Measurements from ENCODE around the gene GFER.

- TF ChIP-seq, protein P1, sequence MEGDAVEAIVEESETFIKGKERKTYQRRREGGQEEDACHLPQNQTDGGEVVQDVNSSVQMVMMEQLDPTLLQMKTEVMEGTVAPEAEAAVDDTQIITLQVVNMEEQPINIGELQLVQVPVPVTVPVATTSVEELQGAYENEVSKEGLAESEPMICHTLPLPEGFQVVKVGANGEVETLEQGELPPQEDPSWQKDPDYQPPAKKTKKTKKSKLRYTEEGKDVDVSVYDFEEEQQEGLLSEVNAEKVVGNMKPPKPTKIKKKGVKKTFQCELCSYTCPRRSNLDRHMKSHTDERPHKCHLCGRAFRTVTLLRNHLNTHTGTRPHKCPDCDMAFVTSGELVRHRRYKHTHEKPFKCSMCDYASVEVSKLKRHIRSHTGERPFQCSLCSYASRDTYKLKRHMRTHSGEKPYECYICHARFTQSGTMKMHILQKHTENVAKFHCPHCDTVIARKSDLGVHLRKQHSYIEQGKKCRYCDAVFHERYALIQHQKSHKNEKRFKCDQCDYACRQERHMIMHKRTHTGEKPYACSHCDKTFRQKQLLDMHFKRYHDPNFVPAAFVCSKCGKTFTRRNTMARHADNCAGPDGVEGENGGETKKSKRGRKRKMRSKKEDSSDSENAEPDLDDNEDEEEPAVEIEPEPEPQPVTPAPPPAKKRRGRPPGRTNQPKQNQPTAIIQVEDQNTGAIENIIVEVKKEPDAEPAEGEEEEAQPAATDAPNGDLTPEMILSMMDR (IDR thresholded peaks at IDR 0.05; ENCODE audit: control extremely low read depth in 1 of 3, insufficient read depth in 1 of 3, low read depth in 1 of 3, low read length in 3 of 3), result 0 out of 4 replicates have a peak, but pooled peaks of 1 of the 3 experiments have one; percentile 14
- TF ChIP-seq POLR2AphosphoS5 (IDR thresholded peaks at IDR 0.05; ENCODE audit: low read depth, low read length), result peak; percentile 90
- TF ChIP-seq GABPA (IDR thresholded peaks at IDR 0.05; ENCODE audit: borderline replicate concordance, insufficient read depth, low read length), result peak; percentile 92
- TF ChIP-seq BRCA1 (IDR thresholded peaks at IDR 0.05; ENCODE audit: low read depth, low read length), result peak; percentile 65; the same call in 1 of the 2 replicates
- no peak for TF ChIP-seq EZH2 (IDR thresholded peaks at IDR 0.05; ENCODE audit: low read depth, low read length, severe bottlenecking)
- TF ChIP-seq SIN3A (conservative IDR thresholded peaks at IDR 0.05 in 1 of 2, IDR thresholded peaks at IDR 0.05 in 1 of 2; ENCODE audit: low read depth in 1 of 2, low read length in 2 of 2), result peak; percentile 76 to 99; a peak in 2 of 4 replicates
- TF ChIP-seq POLR2A (IDR thresholded peaks at IDR 0.05; ENCODE audit: control extremely low read depth in 1 of 2, low read depth in 2 of 2, low read length in 2 of 2), result peak in 1 of 2 experiments; percentile 54; a peak in 1 of 3 replicates
- peak; percentile 74 for TF ChIP-seq CHD2 (IDR thresholded peaks at IDR 0.05; ENCODE audit: low read length)
- TF ChIP-seq, protein P2, sequence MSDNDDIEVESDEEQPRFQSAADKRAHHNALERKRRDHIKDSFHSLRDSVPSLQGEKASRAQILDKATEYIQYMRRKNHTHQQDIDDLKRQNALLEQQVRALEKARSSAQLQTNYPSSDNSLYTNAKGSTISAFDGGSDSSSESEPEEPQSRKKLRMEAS (IDR thresholded peaks at IDR 0.05), result peak; percentile 84
- TF ChIP-seq USF2 (IDR thresholded peaks at IDR 0.05; ENCODE audit: low read length), result no peak
- TF ChIP-seq, protein P3, sequence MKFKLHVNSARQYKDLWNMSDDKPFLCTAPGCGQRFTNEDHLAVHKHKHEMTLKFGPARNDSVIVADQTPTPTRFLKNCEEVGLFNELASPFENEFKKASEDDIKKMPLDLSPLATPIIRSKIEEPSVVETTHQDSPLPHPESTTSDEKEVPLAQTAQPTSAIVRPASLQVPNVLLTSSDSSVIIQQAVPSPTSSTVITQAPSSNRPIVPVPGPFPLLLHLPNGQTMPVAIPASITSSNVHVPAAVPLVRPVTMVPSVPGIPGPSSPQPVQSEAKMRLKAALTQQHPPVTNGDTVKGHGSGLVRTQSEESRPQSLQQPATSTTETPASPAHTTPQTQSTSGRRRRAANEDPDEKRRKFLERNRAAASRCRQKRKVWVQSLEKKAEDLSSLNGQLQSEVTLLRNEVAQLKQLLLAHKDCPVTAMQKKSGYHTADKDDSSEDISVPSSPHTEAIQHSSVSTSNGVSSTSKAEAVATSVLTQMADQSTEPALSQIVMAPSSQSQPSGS (IDR thresholded peaks at IDR 0.05; ENCODE audit: low read length), result 0 out of 2 replicates have a peak, but pooled peaks have one; percentile 68
- TF ChIP-seq CBX8 (IDR thresholded peaks at IDR 0.05; ENCODE audit: borderline replicate concordance, low read depth, low read length), result no peak
- peak; percentile 100 for TF ChIP-seq YY1 (IDR thresholded peaks at IDR 0.05; ENCODE audit: low read depth, low read length)
- peak in 1 of 2 experiments; percentile 38; a peak in 1 of 3 replicates for TF ChIP-seq EP300 (IDR thresholded peaks at IDR 0.05; ENCODE audit: borderline replicate concordance in 1 of 2, low read depth in 2 of 2, low read length in 2 of 2)
These were observed 12.1 kb upstream of the GFER start, which contains the start of gene TBL3 for GRCh38 chr16:1971796-1972489.
